Measurements from ENCODE around the gene C3orf70.

Gene C3orf70

DNA sequence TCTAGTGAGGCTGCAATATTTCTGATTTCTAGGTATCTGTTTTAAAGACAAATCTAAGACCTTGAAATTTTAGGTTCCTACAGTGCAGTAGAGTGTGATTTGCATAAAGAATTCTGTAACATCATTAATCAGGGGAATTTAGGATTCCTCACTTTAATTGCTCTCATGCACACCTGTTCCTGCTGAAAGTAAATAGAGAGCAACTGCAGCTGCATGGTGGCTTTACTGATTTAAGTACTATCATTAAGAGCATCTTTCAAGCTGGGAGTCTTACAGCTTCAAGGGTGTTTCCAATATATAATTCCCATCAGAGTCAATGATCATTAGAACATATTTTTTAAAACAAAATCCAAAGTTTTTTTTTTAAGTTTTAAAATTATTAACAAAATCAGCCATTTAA, 36.0 kb upstream of the C3orf70 start:
- TF ChIP-seq, protein P1, sequence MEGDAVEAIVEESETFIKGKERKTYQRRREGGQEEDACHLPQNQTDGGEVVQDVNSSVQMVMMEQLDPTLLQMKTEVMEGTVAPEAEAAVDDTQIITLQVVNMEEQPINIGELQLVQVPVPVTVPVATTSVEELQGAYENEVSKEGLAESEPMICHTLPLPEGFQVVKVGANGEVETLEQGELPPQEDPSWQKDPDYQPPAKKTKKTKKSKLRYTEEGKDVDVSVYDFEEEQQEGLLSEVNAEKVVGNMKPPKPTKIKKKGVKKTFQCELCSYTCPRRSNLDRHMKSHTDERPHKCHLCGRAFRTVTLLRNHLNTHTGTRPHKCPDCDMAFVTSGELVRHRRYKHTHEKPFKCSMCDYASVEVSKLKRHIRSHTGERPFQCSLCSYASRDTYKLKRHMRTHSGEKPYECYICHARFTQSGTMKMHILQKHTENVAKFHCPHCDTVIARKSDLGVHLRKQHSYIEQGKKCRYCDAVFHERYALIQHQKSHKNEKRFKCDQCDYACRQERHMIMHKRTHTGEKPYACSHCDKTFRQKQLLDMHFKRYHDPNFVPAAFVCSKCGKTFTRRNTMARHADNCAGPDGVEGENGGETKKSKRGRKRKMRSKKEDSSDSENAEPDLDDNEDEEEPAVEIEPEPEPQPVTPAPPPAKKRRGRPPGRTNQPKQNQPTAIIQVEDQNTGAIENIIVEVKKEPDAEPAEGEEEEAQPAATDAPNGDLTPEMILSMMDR (IDR thresholded peaks at IDR 0.05; ENCODE audit: low read depth, low read length, missing control alignments): no peak
- no peak overlapping the region for H3K4me3 ChIP-seq (ENCODE audit: low read depth, low read length)
- DNase-seq (ENCODE audit: low read depth): no peak

DNA sequence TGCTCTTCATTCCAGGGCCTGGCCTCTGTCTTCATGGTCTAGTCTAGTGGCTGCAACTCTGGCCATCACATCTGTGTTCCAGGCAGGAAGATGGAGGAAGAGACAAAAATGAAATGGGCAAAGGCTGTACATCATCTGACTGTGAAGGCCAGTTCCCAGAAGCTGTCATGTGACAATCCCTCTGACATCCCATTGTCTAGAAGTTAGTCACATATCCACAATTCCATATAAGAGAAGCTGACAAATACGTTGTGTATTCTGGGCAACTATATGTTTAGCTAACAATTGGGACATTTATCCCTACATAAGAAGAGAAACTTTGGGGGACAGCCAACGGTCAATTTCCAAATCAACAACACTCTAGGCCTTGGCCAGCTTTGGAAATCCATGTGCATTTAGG, 34.5 kb upstream of the C3orf70 start:
- DNase-seq (ENCODE audit: low read depth): no peak
- TF ChIP-seq, protein P1 (IDR thresholded peaks at IDR 0.05; ENCODE audit: low read depth, low read length, missing control alignments): no peak
- no peak overlapping the region for H3K4me3 ChIP-seq (ENCODE audit: low read depth, low read length)

DNA sequence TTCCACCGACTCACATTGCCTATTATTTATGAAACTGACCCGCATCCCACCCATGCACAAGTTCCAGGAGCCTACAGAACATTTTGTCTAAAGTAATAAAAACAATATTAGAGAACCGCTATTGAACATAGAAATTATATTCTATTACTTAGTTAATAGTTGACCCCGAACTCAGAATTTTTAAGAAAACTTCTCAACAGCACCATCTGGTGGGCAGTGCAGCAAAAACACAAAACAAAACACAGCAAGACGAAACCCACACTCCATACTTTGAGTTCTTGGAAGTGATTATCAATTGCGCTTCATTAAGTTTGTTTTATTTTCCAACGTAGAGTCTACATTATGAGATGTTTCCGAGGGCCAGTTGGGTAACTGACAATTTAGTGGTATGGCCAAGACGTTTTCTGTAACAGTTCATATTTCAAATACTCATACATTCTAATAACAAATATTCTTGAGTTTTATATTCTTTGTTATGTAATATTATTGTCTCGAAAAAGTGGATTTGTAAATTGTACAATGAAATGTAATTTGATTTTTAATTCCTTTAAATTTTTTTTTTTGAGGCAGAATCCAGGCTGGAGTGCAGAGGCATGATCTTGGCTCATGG, 24.0 kb upstream of the C3orf70 start:
- TF ChIP-seq, protein P1 (IDR thresholded peaks at IDR 0.05; ENCODE audit: low read depth, low read length, missing control alignments): peak; percentile 63
- DNase-seq (ENCODE audit: low read depth): no peak
- H3K4me3 ChIP-seq (ENCODE audit: low read depth, low read length): no peak overlapping the region

DNA sequence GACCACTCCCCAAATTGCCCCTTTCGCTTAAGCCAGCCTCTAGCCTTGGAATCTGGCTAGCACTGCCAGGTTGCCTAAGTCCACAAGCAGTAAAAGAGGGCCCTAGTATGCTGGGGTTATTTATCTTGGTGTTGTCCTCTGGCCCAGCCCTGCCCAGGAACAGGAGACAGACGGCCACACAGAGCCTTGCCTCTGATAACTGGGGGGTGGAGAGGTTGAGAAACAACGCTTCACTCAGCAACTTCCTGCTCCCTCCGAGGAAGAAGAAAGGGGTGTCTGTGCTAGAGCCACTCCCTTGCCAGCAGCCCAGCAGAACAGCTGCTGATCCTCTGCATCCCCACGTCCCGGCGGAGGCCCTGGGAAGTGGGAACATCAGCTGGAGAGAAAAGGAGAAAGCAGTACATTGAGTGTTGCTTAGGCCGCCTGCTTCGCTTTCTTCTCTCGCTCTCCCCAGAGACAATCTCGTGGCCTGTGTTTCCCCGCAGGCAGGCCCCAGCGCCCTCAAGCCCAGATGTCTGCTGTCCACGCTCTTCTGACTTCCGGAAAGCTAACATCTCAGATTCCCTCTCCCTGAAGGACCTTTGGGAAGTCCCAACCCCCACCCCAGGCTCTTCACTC, 22.6 kb upstream of the C3orf70 start:
- TF ChIP-seq, protein P1 (IDR thresholded peaks at IDR 0.05; ENCODE audit: low read depth, low read length, missing control alignments): no peak
- no peak for DNase-seq (ENCODE audit: low read depth)
- H3K4me3 ChIP-seq (ENCODE audit: low read depth, low read length): no peak overlapping the region

DNA sequence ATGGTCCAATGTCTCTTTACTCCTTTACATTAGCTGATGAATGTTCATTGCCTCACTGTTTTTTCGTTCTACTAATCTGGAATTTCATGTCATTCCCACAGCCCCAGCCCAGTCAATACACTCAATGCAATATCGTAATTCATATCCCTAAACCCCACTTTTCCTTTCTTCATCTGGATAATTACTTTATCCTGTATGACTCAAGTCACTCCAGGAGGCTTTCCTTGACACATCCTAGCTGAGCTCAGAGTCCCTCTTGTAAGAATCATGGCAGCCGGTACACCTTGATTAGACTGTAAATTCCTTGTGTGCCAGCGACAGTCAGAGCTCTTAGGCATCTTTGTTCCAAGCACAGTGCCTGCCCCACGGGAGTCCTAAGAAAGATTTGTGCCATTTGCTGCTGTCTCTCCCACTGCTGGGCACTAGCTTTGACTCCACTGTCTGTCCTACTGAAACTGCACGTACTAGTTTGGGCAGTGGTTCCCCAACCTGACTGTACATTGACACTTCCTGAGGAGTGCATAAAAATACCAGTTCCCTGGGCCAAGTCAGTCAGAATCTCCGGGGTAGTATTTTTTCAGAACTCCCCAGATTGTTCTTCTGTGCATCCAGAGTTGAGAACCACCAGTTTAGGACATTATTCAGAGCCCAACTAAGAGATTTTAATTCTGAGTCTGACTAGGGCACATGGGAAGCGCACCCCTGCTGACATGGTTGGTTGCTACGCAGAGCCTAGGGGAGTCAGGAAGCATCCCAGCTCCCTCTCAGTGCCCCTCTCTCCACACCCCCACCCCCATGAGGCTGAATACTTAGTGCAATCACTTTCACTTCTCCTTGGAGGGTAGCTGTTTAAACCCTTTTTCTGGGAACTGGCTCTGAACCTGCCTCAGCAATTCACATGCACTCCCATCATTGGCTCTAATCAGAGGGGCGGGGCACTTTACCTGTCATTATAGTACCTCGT, 19.5 kb upstream of the C3orf70 start:
- no peak for DNase-seq (ENCODE audit: low read depth)
- TF ChIP-seq, protein P1 (IDR thresholded peaks at IDR 0.05; ENCODE audit: low read depth, low read length, missing control alignments): no peak
- H3K4me3 ChIP-seq (ENCODE audit: low read depth, low read length): no peak overlapping the region

DNA sequence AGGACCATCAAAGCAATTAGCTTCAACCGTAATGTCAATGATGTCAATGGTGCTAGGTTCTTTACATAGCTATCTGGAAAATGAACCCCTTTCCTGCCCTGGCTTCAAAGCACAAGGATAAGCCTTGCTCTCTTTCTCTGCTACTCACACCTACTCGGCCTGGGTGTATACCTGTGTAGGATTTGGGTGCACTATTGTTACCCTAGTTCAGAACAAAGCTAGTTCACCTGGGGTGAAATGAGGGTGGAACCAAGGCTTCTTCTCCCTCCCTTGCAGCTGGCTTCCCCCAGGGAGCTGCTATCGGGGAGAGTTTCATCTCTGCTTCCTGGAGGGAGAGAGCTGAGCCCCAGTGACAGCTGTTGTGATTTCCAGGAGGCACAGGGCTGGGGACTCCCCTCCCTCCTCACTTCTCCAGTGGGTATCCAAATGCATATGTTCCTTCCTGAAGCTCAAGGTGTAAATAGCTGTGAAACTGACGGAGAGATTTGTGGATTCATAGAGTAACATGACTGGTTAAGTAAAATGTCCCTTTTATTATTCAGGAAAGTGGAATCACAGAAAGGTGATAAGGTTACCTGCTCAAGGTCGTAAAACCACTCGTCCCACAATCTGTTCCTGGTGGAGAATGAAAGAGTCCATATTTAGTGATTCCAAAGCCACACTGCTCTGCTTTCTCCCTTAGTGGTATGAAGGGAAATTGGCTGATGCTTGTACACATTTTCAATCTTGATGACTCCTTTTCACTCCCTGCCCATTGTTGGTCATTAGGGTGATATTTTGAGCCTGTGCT, 11.8 kb upstream of the C3orf70 start:
- TF ChIP-seq, protein P1 (IDR thresholded peaks at IDR 0.05; ENCODE audit: low read depth, low read length, missing control alignments): no peak
- H3K4me3 ChIP-seq (ENCODE audit: low read depth, low read length): no peak overlapping the region
- no peak for DNase-seq (ENCODE audit: low read depth)
